ENCODE data around the gene PPP6R1.

Gene PPP6R1

GRCh38 chr19:55257461-55258420 is 1.1 kb downstream of the PPP6R1 start:
- DNase-seq, result no peak

- DNase-seq, result no peak
Observed at GRCh38 chr19:55256562-55257460, 2.0 kb downstream of the PPP6R1 start.

DNA sequence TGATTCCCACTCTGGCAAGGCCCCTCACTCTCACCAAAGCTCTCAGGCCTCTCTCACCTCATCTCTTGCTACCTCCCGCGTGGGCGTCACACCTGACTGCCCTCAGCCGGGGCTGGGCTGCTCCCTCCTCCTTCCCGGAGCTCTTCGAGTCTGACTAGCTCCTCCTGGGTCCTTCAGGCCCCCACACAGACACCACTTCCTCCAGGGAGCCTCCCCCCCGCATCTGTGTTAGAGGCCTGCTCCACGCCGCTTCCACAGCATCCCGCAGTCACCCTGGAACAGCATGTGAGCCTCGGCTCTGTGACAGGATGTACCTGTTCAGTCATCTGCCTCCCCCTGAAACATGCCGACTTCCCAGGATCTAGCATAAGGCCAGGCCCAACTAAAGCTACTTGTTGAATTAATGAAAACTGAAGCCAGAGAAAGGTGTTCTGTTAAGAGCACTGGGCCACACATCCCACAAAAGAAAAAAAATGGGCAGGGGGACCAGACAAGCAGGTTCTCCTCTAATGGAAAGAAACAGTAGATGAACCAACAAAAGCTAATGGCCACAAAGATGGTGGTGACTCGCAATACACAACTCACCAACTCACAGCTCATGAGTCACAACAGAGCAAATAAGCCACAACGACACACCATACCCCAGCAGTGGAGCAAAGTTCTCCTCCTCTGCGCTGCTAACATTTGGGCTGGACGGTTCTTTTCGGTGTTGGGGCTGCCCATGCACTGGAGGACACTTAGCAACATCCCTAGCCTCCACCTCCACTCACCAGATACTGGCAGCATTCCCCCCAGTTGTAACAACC is 3.0 kb downstream of the PPP6R1 start:
- DNase-seq, result no peak

DNA sequence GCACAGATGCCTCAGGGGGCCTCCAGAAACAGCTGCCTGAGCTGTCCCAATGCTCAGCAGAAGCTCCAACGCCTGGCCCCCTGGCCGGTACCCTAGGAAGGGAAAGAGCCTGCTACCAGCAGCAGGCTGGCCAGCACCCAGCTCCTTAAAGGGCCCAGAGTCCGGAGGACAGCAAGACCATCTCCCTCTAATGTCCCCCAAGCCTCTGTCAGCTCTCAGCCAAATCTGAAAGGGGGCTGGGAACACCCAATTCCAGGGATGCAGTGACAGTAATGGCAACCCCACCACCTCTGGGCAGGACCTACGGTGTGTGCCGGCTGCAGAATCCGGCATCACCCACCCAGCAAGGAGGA is 4.2 kb downstream of the PPP6R1 start:
- DNase-seq, result no peak

- DNase-seq, result peak; percentile 20
Observed at GRCh38 chr19:55253842-55254624, 4.8 kb downstream of the PPP6R1 start.

DNA sequence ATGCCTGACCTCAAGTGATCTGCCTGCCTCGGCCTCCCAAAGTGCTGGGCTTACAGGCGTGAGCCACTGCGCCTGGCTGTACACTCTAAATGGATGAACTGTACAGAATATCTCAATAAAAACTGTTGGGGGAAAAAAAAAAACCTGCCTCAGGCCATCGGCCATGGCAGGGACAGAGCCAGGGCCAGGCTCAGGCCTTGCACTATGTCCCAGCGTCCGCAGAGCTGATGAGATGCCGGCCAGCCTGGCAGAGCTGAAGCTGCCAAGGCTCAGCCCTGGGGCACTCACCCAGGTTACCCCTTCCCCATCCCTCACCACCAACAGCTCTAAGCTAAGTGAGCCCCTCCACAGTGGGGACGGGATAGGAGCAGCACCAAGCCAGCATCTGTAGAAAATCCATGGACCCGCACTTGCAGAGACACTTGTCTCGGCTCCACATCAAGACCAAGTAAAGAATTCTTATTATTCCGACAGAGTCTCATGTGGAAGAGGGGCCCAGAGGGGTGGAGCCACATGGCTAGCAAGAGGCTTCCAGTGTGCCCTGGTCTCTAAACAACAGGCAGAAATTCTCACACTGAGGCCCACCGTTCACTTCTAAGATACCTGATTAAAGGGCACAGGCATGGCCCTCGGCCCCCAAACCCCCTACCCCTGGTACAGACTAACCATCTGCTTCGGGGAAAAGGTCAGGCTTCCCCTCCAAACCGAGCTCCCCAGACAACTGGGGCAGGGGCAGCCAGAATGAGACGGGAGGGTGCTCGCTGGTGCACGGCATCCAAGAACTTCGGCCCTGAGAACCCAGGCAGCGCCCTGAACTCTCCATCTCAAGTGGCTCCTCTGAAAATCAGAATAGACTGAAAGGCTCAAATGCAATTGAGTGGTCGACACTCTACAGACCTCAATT is 5.8 kb downstream of the PPP6R1 start:
- no peak for DNase-seq

DNA sequence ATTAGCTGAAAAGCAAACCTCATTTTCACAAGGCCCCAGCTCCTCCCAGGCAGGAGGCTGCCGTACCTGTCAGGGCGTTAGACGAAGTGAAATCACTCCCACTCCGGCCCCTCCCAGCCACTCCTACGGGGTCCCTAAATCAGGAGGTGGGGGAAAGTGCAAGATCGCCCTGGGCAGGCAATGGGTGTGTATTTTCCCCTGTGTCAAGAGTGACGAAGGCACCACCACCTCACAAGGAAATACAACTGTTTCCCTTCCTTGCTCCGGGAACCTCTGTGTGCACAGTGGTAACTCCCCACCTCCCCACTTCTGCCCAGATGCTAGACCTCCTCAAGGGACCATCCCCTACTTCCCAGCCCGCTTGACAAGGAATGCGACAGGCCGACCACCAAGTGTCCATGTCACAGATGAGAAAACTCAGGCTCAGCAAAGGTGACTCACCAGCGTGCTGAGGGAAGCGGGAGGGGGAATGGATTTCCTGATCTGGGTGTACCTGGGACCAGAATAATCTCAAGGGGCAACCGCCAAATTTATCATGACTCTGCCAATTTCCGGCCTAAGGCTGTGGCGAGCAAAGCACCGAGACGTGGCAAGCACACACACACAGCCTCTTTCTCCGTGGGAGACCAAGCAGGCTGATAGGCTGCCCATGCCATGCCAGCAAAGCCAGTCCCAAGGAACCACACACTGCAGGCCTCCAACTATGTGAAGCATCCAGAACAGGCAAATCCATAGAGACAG is 7.3 kb downstream of the PPP6R1 start:
- no peak for DNase-seq

DNA sequence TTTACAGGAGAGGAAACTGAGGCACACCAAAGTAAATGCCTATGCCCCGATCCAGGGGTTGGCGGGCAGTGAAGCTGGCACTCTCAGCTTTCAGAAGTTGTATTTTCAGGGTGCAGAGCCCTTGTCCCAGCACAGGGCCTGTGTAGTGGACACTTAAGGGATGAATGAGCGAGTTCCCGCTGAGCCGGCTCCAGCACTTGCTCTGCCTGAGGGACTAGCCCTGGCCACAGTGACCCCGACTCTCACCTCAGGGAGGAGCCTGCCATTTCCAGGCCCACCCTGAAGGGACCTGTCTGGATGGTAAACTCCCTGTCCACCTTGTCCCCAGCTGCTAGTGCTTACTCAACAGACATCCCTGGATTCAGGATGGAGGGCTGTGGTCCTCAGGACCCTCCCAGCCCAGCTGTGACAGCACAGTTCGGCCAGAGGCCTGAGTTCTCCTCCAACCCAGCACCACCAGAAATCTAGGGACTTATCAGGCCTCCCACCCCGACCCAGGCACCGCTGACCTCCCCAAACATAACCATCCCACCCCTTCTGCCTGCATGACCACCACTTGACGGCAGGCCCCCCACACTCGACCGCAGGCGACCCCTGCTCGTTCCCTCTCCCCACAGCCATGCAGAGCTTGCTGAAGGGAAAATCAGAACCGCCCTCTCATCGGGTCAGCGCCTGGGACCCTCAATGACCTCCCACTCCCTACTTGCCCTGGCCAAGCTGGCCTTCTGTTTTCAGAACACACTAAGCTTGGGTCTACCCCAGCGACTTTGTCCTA is 8.4 kb downstream of the PPP6R1 start:
- no peak for DNase-seq

DNA sequence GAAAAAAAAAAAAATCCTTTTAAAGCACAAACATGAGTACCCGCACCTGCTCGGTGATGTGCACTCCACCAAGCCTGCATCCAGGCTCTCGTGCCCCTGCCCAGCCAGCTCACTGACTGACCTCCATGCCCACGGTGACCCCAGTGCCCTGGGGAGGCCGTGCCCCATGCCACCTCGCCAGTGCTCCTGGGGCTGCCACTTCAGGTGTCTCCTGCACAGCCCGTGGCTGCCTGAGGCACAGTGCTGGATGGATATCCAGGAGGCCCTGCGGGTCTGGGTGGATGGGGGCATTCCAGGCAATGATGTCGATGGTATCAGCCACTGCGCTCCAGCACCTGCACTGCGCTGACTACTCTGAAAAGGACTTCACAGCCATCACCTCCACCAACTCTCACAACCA is 9.0 kb downstream of the PPP6R1 start:
- DNase-seq, result no peak

- no peak for DNase-seq
Observed at GRCh38 chr19:55248704-55249103, 10.1 kb downstream of the PPP6R1 start.

- no peak for DNase-seq
Observed at GRCh38 chr19:55248166-55248675, 10.6 kb downstream of the PPP6R1 start.

DNA sequence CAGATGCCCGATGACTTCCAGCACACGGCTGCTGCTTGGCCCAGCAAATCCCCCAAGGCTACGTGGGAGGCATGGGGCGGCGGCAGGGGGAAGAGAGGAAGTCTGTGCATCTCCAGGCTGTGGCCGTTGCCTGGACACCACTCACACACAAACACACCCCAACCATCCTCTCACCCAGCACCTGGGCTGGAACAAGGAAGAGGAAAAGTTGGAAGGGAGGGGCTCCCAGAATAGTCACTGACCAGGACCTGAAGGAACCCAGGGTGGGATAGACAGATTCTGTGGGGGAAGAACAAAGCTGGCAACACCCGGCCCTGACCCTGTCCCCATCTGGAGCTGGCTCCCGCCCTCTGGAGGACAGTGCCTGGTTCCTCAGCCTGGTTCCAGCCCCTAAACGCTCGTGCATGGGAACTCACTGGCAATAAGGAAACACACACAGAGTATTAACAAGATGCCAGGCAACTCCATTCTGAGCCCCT is 11.2 kb downstream of the PPP6R1 start:
- DNase-seq, result no peak

DNA sequence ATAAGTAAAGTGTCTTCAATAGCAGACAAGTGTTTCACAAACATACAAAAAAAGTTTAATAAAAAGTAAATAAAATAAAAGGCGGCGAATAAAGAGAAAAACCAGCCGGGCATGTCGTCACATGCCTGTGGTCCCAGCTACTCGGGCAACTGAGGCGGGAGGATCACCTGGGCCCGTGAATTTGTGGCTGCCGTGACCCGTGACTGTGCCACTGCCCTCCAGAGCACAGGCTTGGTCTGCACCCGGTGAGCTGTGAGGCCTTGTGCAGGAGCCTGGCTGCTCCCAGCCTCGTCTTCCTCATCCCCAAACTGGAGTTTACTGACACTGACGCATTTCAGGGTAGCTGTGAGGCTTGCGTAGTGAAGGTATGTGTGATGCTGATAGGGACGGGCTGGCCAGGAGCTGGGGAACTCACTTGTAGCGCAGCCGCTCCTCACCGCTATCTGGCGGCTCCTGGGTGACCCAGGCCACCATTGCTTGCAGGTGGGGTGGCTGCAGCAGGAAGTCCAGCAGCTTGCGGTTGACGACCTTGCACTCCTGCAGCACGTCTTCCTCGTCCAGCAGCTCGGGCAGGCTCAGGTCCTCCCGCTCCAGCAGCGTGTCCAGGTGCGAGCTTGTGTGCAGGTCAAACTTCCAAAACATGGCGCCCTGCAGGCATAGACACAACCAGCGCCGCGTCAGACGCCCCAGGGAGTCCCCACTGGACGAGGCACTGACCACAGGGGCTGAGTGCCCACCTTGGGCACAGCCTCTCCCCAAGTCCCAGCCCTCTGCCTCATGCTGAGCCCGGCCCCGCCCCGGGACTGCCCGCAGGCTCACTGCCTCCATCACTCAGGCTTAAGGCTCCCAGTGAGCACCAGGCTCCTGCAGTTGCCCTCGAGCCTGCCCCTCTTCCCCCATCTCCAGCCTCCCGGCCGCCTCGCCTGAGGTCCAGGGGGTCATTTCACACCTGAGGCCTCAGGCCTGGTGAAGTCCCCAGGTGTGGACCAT is 12.1 kb downstream of the PPP6R1 start:
- no peak for DNase-seq

- no peak for DNase-seq
Observed at GRCh38 chr19:55245236-55245904, 13.4 kb downstream of the PPP6R1 start.

- no peak for DNase-seq
Observed at GRCh38 chr19:55244004-55244680, 14.7 kb downstream of the PPP6R1 start.

DNA sequence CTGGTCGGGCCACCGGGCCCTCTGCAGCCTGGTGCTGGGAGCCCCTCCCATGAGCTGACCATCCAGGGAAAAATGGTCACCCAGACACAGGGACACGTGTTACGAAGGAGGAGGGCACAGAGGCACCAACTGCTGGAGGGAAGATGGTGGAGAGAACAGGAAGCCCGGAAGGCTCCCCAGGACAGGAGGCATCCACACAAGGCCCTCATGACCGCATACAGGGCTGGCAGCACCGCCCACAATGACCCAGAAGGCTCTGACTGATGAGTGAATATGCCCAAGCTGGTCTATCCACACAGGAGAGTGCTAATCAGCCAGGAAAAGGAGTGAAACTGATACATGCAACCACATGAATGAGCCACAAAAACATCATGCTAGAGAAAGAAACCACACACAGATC is 16.3 kb downstream of the PPP6R1 start:
- no peak for DNase-seq
